Measurements from ENCODE around the gene TCERG1L. TPM values are rescaled to one million over a fixed set of nuclear protein-coding genes. Genes with fewer than 3 reads are reported as not detected.

The TCERG1L gene
- polyA plus RNA-seq, 3 donors: not detected

DNA sequence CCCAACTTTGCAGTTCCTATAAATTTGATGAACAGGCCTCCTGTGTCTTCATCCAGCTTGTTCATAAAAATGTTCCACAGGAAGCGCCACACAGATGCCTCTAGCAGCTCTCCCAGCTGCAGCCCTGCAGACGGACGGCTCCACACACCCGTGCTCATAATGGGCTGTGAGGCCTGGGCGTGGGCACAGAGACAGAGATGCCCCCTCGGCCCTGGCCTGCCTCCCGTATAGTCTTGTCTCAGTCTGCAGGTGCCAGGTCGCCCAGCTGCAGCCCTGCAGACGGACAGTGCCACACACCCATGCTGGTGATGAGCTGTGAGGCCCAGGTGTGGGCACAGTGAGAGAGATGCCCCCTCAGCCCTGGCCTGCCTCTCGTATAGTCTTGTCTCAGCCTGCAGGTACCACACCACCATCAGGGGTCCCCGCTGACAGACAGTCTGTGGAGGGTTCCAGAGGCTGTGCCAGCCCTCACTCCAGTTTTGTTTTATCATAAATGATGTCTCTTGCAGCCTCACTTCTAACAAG is 189.9 kb downstream of the TCERG1L start:
- Mint-ChIP-seq H3K9me3 (peaks cover 4 to 32% (median 16%) of the 10 kb centered on the region in 7 donors), H3K27me3 (ENCODE audit: low read depth in 3 of 3) (peaks cover 0 to 4% (median 0%) of the 10 kb centered on the region in 3 donors), H3K4me3 (no peak overlapping the region), H3K36me3 (no peaks in the 10 kb centered on the region), H3K27ac (no peak overlapping the region), H3K4me1 (no peaks in the 10 kb centered on the region)
- Histone ChIP-seq H3K79me2 (ENCODE audit: insufficient read depth, low read length) (no peaks in the 10 kb centered on the region), H3K4me3 (replicated peaks in 1 of 3; ENCODE audit: low read depth in 2 of 3, low read length in 3 of 3) (no peak overlapping the region), H3K4me2 (replicated peaks; ENCODE audit: extremely low read depth, low read length, poor library complexity, severe bottlenecking) (no peak overlapping the region), H3K27ac (ENCODE audit: low read depth in 1 of 2, low read length in 2 of 2) (no peak overlapping the region), H3K36me3 (replicated peaks in 1 of 2; ENCODE audit: control insufficient read depth in 1 of 2, insufficient read depth in 2 of 2, low read length in 2 of 2) (no peaks in the 10 kb centered on the region), H4K20me1 (ENCODE audit: insufficient read depth, low read length) (no peaks in the 10 kb centered on the region), H3K4me1 (ENCODE audit: control insufficient read depth in 1 of 2, insufficient read depth in 2 of 2, low read length in 2 of 2) (no peaks in the 10 kb centered on the region), H3K27me3 (ENCODE audit: control insufficient read depth in 2 of 2, insufficient read depth in 2 of 2, low read length in 2 of 2) (no peaks in the 10 kb centered on the region), H3K9me3 (replicated peaks in 1 of 2; ENCODE audit: control insufficient read depth in 1 of 2, insufficient read depth in 1 of 2, low read length in 2 of 2) (peaks cover 18 to 43% of the 10 kb centered on the region in 2 donors), H3K9ac (ENCODE audit: insufficient read depth, low read length, poor library complexity, severe bottlenecking) (no peak overlapping the region), H2AFZ (ENCODE audit: insufficient read depth, low read depth, low read length, poor library complexity, severe bottlenecking) (no peak overlapping the region)
- WGBS (ENCODE audit: insufficient coverage): 89% methylated on average over 11 of the region's 11 CpGs
- intact Hi-C loops (cut with micrococcal nuclease): no loop called here
- TF ChIP-seq CTCF (IDR thresholded peaks at IDR 0.05): no peak
- no peak for DNase-seq

- H3K9ac ChIP-seq (ENCODE audit: insufficient read depth, low read length, poor library complexity, severe bottlenecking): no peak overlapping the region
- H3K36me3 Mint-ChIP-seq: no peaks in the 10 kb centered on the region
- H3K27ac ChIP-seq (ENCODE audit: low read depth in 1 of 2, low read length in 2 of 2): no peak overlapping the region
- peaks cover 4 to 37% (median 18%) of the 10 kb centered on the region in 7 donors for H3K9me3 Mint-ChIP-seq
- no peak for TF ChIP-seq CTCF (IDR thresholded peaks at IDR 0.05)
- H3K4me1 ChIP-seq (ENCODE audit: control insufficient read depth in 1 of 2, insufficient read depth in 2 of 2, low read length in 2 of 2): no peaks in the 10 kb centered on the region
- no peaks in the 10 kb centered on the region for H3K27me3 ChIP-seq (ENCODE audit: control insufficient read depth in 2 of 2, insufficient read depth in 2 of 2, low read length in 2 of 2)
- intact Hi-C loops (cut with micrococcal nuclease): no loop called here
- H3K4me3 ChIP-seq (replicated peaks in 1 of 3; ENCODE audit: low read depth in 2 of 3, low read length in 3 of 3): no peak overlapping the region
- H3K9me3 ChIP-seq (replicated peaks in 1 of 2; ENCODE audit: control insufficient read depth in 1 of 2, insufficient read depth in 1 of 2, low read length in 2 of 2): peaks cover 18 to 41% of the 10 kb centered on the region in 2 donors
- DNase-seq: no peak
- H3K4me1 Mint-ChIP-seq: no peaks in the 10 kb centered on the region
- H3K79me2 ChIP-seq (ENCODE audit: insufficient read depth, low read length): no peaks in the 10 kb centered on the region
- H3K4me3 Mint-ChIP-seq: no peak overlapping the region
- H4K20me1 ChIP-seq (ENCODE audit: insufficient read depth, low read length): no peaks in the 10 kb centered on the region
- no peak overlapping the region for H3K4me2 ChIP-seq (replicated peaks; ENCODE audit: extremely low read depth, low read length, poor library complexity, severe bottlenecking)
- no peaks in the 10 kb centered on the region for H3K36me3 ChIP-seq (replicated peaks in 1 of 2; ENCODE audit: control insufficient read depth in 1 of 2, insufficient read depth in 2 of 2, low read length in 2 of 2)
- H2AFZ ChIP-seq (ENCODE audit: insufficient read depth, low read depth, low read length, poor library complexity, severe bottlenecking): no peak overlapping the region
- 91% methylated on average over 6 of the region's 17 CpGs for WGBS (ENCODE audit: insufficient coverage)
- no peak overlapping the region for H3K27ac Mint-ChIP-seq
- peaks cover 0 to 4% (median 0%) of the 10 kb centered on the region in 3 donors for H3K27me3 Mint-ChIP-seq (ENCODE audit: low read depth in 3 of 3)
These were observed 191.7 kb downstream of the TCERG1L start for GRCh38 chr10:131119626-131120355.
